Ishikawa (cell line): ENCODE measurements around the gene PRKN.

Experiments used
- CEBPB ChIP-seq: IDR thresholded peaks from 2 replicates; pipeline ENCODE4 v1.6.1; 2012
- CREB1 ChIP-seq: IDR thresholded peaks from 2 replicates; pipeline ENCODE4 v1.6.1; 2012; ENCODE audit warnings: low read depth
- EGR1 ChIP-seq: IDR thresholded peaks from 2 replicates; pipeline ENCODE4 v1.6.1; 2012
- EP300 ChIP-seq: IDR thresholded peaks from 2 replicates; pipeline ENCODE4 v1.6.1; 2012; ENCODE audit warnings: borderline replicate concordance
- FOXM1 ChIP-seq: IDR thresholded peaks from 2 replicates; pipeline ENCODE4 v1.6.1; 2012; ENCODE audit warnings: low read depth, borderline replicate concordance
- MAX ChIP-seq: IDR thresholded peaks from 2 replicates; pipeline ENCODE4 v1.6.1; 2012
- NFIC ChIP-seq: IDR thresholded peaks from 2 replicates; pipeline ENCODE4 v1.6.1; 2012
- RAD21 ChIP-seq: IDR thresholded peaks from 2 replicates; pipeline ENCODE4 v1.6.1; 2012; ENCODE audit warnings: low read depth
- REST ChIP-seq: IDR thresholded peaks from 2 replicates; pipeline ENCODE4 v1.6.1; 2012; ENCODE audit warnings: low read depth, mild to moderate bottlenecking
- TAF1 ChIP-seq: IDR thresholded peaks from 2 replicates; pipeline ENCODE4 v1.6.1; 2012; ENCODE audit warnings: low read depth, mild to moderate bottlenecking
- TCF12 ChIP-seq: IDR thresholded peaks from 2 replicates; pipeline ENCODE4 v1.6.1; 2012; ENCODE audit warnings: low read depth
- TEAD4 ChIP-seq: IDR thresholded peaks from 2 replicates; pipeline ENCODE4 v1.6.1; 2012
- USF1 ChIP-seq: IDR thresholded peaks from 2 replicates; pipeline ENCODE4 v1.6.1; 2012
- YY1 ChIP-seq: IDR thresholded peaks from 2 replicates; pipeline ENCODE4 v1.6.1; 2012; ENCODE audit warnings: low read depth
- ZBTB7A ChIP-seq: IDR thresholded peaks from 2 replicates; pipeline ENCODE4 v1.6.1; 2012; ENCODE audit warnings: low read depth

PRKN gene

GRCh38 chr6:162526960-162527359 lies 200.6 kb downstream of the PRKN start:
- no peak for TF ChIP-seq NFIC
- no peak for TF ChIP-seq REST
- TF ChIP-seq RAD21: no peak
- TF ChIP-seq MAX: no peak
- no peak for TF ChIP-seq EGR1
- TF ChIP-seq CEBPB: no peak
- TF ChIP-seq ZBTB7A: no peak
- no peak for TF ChIP-seq TCF12
- TF ChIP-seq TEAD4: no peak
- no peak for TF ChIP-seq YY1
- no peak for TF ChIP-seq EP300
- no peak for TF ChIP-seq CREB1
- TF ChIP-seq FOXM1: no peak
- TF ChIP-seq TAF1: no peak
- TF ChIP-seq USF1: no peak

- no peak for TF ChIP-seq MAX
- no peak for TF ChIP-seq EGR1
- no peak for TF ChIP-seq USF1
- TF ChIP-seq ZBTB7A: no peak
Measured at GRCh38 chr6:162525181-162525580, 202.4 kb downstream of the PRKN start.

- TF ChIP-seq MAX (no peak), TCF12 (no peak), TAF1 (no peak), CREB1 (no peak)
Measured at GRCh38 chr6:162512744-162513143, 214.8 kb downstream of the PRKN start.

GRCh38 chr6:162497389-162497788 lies 230.2 kb downstream of the PRKN start:
- TF ChIP-seq MAX: no peak
- TF ChIP-seq EGR1: no peak
- no peak for TF ChIP-seq ZBTB7A
- TF ChIP-seq REST: no peak
- no peak for TF ChIP-seq TAF1
- no peak for TF ChIP-seq RAD21
- no peak for TF ChIP-seq CREB1
- no peak for TF ChIP-seq TEAD4
- no peak for TF ChIP-seq YY1
- no peak for TF ChIP-seq EP300
- no peak for TF ChIP-seq FOXM1
- TF ChIP-seq USF1: no peak
- no peak for TF ChIP-seq TCF12
- no peak for TF ChIP-seq CEBPB

GRCh38 chr6:162493917-162494316 lies 233.6 kb downstream of the PRKN start:
- no peak for TF ChIP-seq YY1
- TF ChIP-seq FOXM1: no peak
- no peak for TF ChIP-seq TEAD4
- TF ChIP-seq ZBTB7A: no peak
- TF ChIP-seq USF1: no peak
- TF ChIP-seq TAF1: no peak
- TF ChIP-seq RAD21: no peak
- no peak for TF ChIP-seq REST
- TF ChIP-seq CREB1: no peak
- no peak for TF ChIP-seq TCF12
- no peak for TF ChIP-seq EP300
- TF ChIP-seq NFIC: no peak
- TF ChIP-seq CEBPB: no peak
- no peak for TF ChIP-seq MAX
- TF ChIP-seq EGR1: no peak
